B cell (primary cell): Measurements from ENCODE around the gene MTHFSD. TPM values are rescaled to one million over a fixed set of nuclear protein-coding genes. Genes with fewer than 3 reads are reported as not detected.

Source experiments
- ATAC-seq: fragments of 200-7000 bp; cut with Tn5 transposase; one replicate; pipeline ENCODE4 v1.10.0; 2021; ENCODE audit warnings: low read depth, mild to moderate bottlenecking, moderate number of reproducible peaks, moderate library complexity
- CTCF ChIA-PET: fragments of 350-600 bp; sonication (Branson Sonifier 250); formaldehyde crosslinking; loops from one replicate; lab custom pipeline; 2021; ENCODE audit warnings: antibody characterized with exemption, inconsistent platforms; lab: Charles Lee
- POLR2A ChIA-PET: fragments of 350-600 bp; sonication (Branson Sonifier 250); formaldehyde crosslinking; loops from one replicate; lab custom pipeline; 2021; ENCODE audit warnings: antibody characterized with exemption; lab: Charles Lee
- DNase-seq: peaks from one replicate; pipeline ENCODE4 v3.0.0; 2013
- H2AFZ ChIP-seq: 2 replicates; pipeline ENCODE4 v1.6.1; 2012; ENCODE audit warnings: mild to moderate bottlenecking, low read depth, low read length; ENCODE audit not compliant: insufficient read depth, poor library complexity, severe bottlenecking
- H3K27ac ChIP-seq, 2 donors: 1 replicate in 1 of 2; 2 replicates in 1 of 2; pipeline ENCODE4 v1.5.1; 2012 to 2013; ENCODE audit warnings: low read length in 2 of 2, mild to moderate bottlenecking in 2 of 2, moderate library complexity in 1 of 2
- H3K27me3 ChIP-seq, 4 experiments: fragments of 200-600 bp in 1 of 4; sonication (generic) in 1 of 4; replicated peaks in 1 of 4; 1 replicate in 2 of 4; 2 replicates in 2 of 4; pipeline versions ENCODE4 v1.6.1 to v1.7.0; 2013 to 2016; ENCODE audit warnings: low read length in 3 of 4, mild to moderate bottlenecking in 2 of 4, mixed read lengths in 1 of 4, moderate library complexity in 1 of 4; ENCODE audit not compliant: insufficient read depth in 4 of 4, control insufficient read depth in 3 of 4; ENCODE audit errors: control extremely low read depth in 1 of 4
- H3K36me3 ChIP-seq, 2 experiments: replicated peaks in 1 of 2; 1 replicate in 1 of 2; 2 replicates in 1 of 2; pipeline versions ENCODE4 v1.6.1 to v1.7.1; 2013; ENCODE audit warnings: low read length in 1 of 2; ENCODE audit not compliant: insufficient read depth in 2 of 2, control insufficient read depth in 1 of 2; ENCODE audit errors: control extremely low read depth in 1 of 2, extremely low read depth in 1 of 2
- H3K4me1 ChIP-seq, 2 donors: fragments of 200-600 bp in 1 of 2; sonication (generic) in 1 of 2; 1 replicate in 1 of 2; 2 replicates in 1 of 2; pipeline versions ENCODE4 v1.5.1 to v1.6.1; 2013 to 2017; ENCODE audit warnings: low read length in 2 of 2; ENCODE audit not compliant: control insufficient read depth in 2 of 2, insufficient read depth in 2 of 2
- H3K4me2 ChIP-seq: replicated peaks from 2 replicates; pipeline ENCODE3; 2012; ENCODE audit warnings: mild to moderate bottlenecking, low read depth, low read length; ENCODE audit not compliant: poor library complexity, severe bottlenecking
- H3K4me3 ChIP-seq, 5 experiments: fragments of 200-600 bp in 1 of 5; sonication (generic) in 1 of 5; 1 replicate in 3 of 5; 2 replicates in 2 of 5; pipeline versions ENCODE4 v1.5.1 to v1.7.0; 2011 to 2016; ENCODE audit warnings: low read length in 4 of 5, mild to moderate bottlenecking in 4 of 5, low read depth in 2 of 5, control low read depth in 1 of 5, moderate library complexity in 1 of 5; ENCODE audit not compliant: insufficient read depth in 1 of 5; ENCODE audit errors: control extremely low read depth in 1 of 5, extremely low read depth in 1 of 5
- H3K79me2 ChIP-seq: fragments of 200-600 bp; sonication (generic); one replicate; pipeline ENCODE4 v1.6.0; 2016; ENCODE audit warnings: low read length; ENCODE audit not compliant: control insufficient read depth, insufficient read depth
- H3K9ac ChIP-seq: fragments of 200-600 bp; sonication (generic); 2 replicates; pipeline ENCODE4 v1.6.1; 2017; ENCODE audit warnings: mild to moderate bottlenecking, low read length, moderate library complexity
- H3K9me3 ChIP-seq, 3 donors: one replicate each; pipeline versions ENCODE4 v1.6.1 to v1.7.1; 2013; ENCODE audit warnings: low read length in 2 of 3; ENCODE audit not compliant: control insufficient read depth in 2 of 3, insufficient read depth in 1 of 3; ENCODE audit errors: control extremely low read depth in 1 of 3
- H4K20me1 ChIP-seq: 2 replicates; pipeline ENCODE4 v1.6.0; 2012; ENCODE audit warnings: mild to moderate bottlenecking, low read length; ENCODE audit not compliant: insufficient read depth, control insufficient read depth, poor library complexity, severe bottlenecking
- H3K27ac Mint-ChIP-seq: one replicate; pipeline ENCODE4 v1.8.0; 2021; ENCODE audit warnings: mixed read lengths
- H3K27me3 Mint-ChIP-seq: one replicate; pipeline ENCODE4 v1.8.0; 2021; ENCODE audit warnings: mixed read lengths
- H3K4me1 Mint-ChIP-seq: one replicate; pipeline ENCODE4 v1.8.0; 2021; ENCODE audit warnings: mixed read lengths
- H3K4me3 Mint-ChIP-seq: one replicate; pipeline ENCODE4 v1.8.0; 2021; ENCODE audit warnings: mixed read lengths
- H3K9me3 Mint-ChIP-seq: one replicate; pipeline ENCODE4 v1.8.0; 2022; ENCODE audit warnings: mixed read lengths; ENCODE audit not compliant: insufficient read depth
- EZH2 ChIP-seq: IDR thresholded peaks from 2 replicates; pipeline ENCODE4 v1.6.1; 2012; ENCODE audit warnings: borderline replicate concordance, low read depth, mild to moderate bottlenecking, moderate library complexity, low read length; ENCODE audit not compliant: insufficient read depth, poor library complexity, severe bottlenecking
- WGBS: methylation state at CpG from one replicate; pipeline ENCODE4 v1.1.5; 2013; ENCODE audit warnings: missing lambda C conversion rate; ENCODE audit not compliant: insufficient coverage; 5-methylcytosine and 5-hydroxymethylcytosine counted together
- intact Hi-C: fragments of 100-400 bp; cut with micrococcal nuclease; formaldehyde crosslinking; loops from one replicate; pipeline ENCODE4 v1.10.0; 2022
- polyA plus RNA-seq: library from polyadenylated mRNA; depleted of rRNA; stranded (reverse); fragments of >200 nt; gene quantifications from 2 replicates; pipeline ENCODE4 v1.2.3, GENCODE V29; 2012
- total RNA-seq, 2 donors: library from RNA; stranded (reverse); fragments of 120-200 nt in 1 of 2; gene quantifications; 1 replicate in 1 of 2; 2 replicates in 1 of 2; pipeline versions ENCODE4 v1.2.3 to v1.2.4, GENCODE V29; 2013 to 2022
- TF ChIP-seq, protein P1 (sequence below): fragments of 200-600 bp; IDR thresholded peaks from one replicate; pipeline ENCODE4 v1.8.0; 2022; ENCODE audit warnings: antibody characterized with exemption, mild to moderate bottlenecking

MTHFSD gene
- total and polyA plus RNA-seq, 2 donors (not counting 1 experiment from before 2014, with no cell fraction given) = 21.5 to 42.0 TPM

DNA sequence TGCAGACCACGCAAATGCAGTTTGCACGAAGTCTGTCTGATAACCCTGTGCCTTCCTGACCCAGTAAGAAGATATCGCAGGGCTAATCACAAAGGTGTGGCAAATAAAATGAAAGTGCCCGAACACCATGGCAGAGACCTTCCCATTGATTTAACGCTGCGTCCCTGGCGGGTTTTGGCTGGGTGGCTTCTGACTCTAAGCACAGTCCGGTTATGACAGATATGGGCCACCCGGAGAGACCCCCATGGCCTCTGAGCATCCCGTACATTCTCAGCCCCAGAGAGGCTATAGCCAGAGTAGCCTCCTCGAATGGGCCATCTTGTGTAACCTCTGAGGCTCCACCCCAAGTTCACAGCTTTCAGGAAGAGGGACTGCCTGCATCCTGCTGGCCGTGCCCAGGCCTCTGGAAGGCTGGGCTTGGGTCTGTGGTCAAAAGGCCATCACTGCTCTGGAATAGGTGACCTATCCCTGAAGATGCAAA lies 17.0 kb upstream of the MTHFSD start:
- ChIA-PET CTCF (no interaction called here), POLR2A (no interaction called here)
- Mint-ChIP-seq H3K9me3 (no peaks in the 10 kb centered on the region), H3K4me1 (peaks cover 19% of the 10 kb centered on the region), H3K27ac (no peak overlapping the region), H3K27me3 (peaks cover 65% of the 10 kb centered on the region), H3K4me3 (no peak overlapping the region)
- Histone ChIP-seq H4K20me1 (no peaks in the 10 kb centered on the region), H3K36me3 (no peaks in the 10 kb centered on the region), H3K4me1 (peaks cover 21 to 22% of the 10 kb centered on the region in 2 donors), H3K4me3 (no peak overlapping the region), H3K27ac (no peak overlapping the region), H3K27me3 (peaks cover 0 to 63% (median 34%) of the 10 kb centered on the region in 4 experiments), H3K79me2 (no peaks in the 10 kb centered on the region), H3K9ac (no peak overlapping the region), H2AFZ (no peak overlapping the region), H3K9me3 (peaks cover 0 to 8% (median 0%) of the 10 kb centered on the region in 3 donors), H3K4me2 (no peak overlapping the region)
- TF ChIP-seq EZH2 = no peak
- TF ChIP-seq, protein P1, sequence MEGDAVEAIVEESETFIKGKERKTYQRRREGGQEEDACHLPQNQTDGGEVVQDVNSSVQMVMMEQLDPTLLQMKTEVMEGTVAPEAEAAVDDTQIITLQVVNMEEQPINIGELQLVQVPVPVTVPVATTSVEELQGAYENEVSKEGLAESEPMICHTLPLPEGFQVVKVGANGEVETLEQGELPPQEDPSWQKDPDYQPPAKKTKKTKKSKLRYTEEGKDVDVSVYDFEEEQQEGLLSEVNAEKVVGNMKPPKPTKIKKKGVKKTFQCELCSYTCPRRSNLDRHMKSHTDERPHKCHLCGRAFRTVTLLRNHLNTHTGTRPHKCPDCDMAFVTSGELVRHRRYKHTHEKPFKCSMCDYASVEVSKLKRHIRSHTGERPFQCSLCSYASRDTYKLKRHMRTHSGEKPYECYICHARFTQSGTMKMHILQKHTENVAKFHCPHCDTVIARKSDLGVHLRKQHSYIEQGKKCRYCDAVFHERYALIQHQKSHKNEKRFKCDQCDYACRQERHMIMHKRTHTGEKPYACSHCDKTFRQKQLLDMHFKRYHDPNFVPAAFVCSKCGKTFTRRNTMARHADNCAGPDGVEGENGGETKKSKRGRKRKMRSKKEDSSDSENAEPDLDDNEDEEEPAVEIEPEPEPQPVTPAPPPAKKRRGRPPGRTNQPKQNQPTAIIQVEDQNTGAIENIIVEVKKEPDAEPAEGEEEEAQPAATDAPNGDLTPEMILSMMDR = no peak
- DNase-seq (no peak), ATAC-seq (no peak)
- intact Hi-C loops = no loop called here
- 85% methylated on average over 12 of the region's 12 CpGs for WGBS

DNA sequence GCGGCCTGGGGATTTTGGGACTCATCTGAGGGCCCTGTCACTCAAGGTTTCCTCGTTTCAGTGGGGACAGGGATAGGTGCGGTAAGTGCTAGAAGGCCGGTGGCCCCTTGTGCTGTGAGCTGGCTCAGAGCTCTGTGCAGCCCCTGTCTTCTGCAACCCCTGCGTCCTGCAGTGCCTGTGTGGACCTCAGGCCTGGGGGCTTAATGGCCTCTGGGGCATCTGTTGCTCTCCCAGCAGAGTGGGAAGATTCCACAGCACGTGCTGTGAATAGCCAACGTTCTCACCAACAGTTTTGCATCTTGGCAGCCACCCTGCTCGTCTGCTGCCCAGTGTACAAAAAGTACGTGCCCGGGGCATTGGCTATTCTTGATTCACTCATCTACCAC lies 16.5 kb upstream of the MTHFSD start:
- ChIA-PET POLR2A (no interaction called here), CTCF (no interaction called here)
- TF ChIP-seq EZH2 = no peak
- TF ChIP-seq, protein P1 = no peak
- Histone ChIP-seq H2AFZ (no peak overlapping the region), H3K4me3 (no peak overlapping the region), H4K20me1 (no peaks in the 10 kb centered on the region), H3K79me2 (no peaks in the 10 kb centered on the region), H3K4me1 (peaks cover 20 to 21% of the 10 kb centered on the region in 2 donors), H3K9ac (no peak overlapping the region), H3K9me3 (peaks cover 0 to 11% (median 0%) of the 10 kb centered on the region in 3 donors), H3K36me3 (no peaks in the 10 kb centered on the region), H3K4me2 (no peak overlapping the region), H3K27me3 (peaks cover 0 to 61% (median 32%) of the 10 kb centered on the region in 4 experiments), H3K27ac (no peak overlapping the region)
- H3K4me3 Mint-ChIP-seq = no peak overlapping the region
- 72% methylated on average over 7 of the region's 10 CpGs for WGBS
- H3K27me3 Mint-ChIP-seq = peaks cover 61% of the 10 kb centered on the region
- DNase-seq = no peak
- intact Hi-C loops = no loop called here
- H3K4me1 Mint-ChIP-seq = peaks cover 14% of the 10 kb centered on the region
- no peak overlapping the region for H3K27ac Mint-ChIP-seq
- no peaks in the 10 kb centered on the region for H3K9me3 Mint-ChIP-seq
- ATAC-seq = no peak
